ENCODE results near the gene TSPAN18.

DNA sequence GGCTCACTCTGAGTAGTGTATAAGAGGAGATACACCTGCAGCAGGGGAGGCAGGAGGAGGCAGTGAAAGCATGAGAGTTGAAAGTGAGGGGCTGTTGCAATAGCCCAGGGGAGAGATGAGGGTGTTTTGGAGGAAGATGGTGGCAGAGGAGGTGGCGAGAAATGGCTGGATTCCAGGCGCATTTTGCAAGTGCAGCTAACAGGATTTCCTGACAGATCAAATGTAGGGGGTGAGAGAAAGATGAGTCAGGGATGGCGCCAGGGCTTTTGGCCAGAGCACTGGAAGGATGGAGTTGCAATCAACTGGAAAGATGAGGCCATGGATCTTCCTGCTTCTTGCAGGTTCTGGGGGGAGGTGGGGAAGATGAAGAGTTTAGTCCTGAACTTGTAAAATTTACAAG lies 16.8 kb upstream of the TSPAN18 start:
- TF ChIP-seq, protein P1, sequence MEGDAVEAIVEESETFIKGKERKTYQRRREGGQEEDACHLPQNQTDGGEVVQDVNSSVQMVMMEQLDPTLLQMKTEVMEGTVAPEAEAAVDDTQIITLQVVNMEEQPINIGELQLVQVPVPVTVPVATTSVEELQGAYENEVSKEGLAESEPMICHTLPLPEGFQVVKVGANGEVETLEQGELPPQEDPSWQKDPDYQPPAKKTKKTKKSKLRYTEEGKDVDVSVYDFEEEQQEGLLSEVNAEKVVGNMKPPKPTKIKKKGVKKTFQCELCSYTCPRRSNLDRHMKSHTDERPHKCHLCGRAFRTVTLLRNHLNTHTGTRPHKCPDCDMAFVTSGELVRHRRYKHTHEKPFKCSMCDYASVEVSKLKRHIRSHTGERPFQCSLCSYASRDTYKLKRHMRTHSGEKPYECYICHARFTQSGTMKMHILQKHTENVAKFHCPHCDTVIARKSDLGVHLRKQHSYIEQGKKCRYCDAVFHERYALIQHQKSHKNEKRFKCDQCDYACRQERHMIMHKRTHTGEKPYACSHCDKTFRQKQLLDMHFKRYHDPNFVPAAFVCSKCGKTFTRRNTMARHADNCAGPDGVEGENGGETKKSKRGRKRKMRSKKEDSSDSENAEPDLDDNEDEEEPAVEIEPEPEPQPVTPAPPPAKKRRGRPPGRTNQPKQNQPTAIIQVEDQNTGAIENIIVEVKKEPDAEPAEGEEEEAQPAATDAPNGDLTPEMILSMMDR (IDR thresholded peaks at IDR 0.05; ENCODE audit: low read depth, low read length), result no peak
- no peak for TF ChIP-seq EZH2phosphoT487 (IDR thresholded peaks at IDR 0.05; ENCODE audit: low read depth)

Measured in OCI-LY3 (cell line).